HG03135 (cell line): ENCODE data around the gene BCKDHA.
"Not testable (repeated sequence)": the region's sequence is repeated elsewhere in the genome, so short reads cannot be mapped to it uniquely, and the experiment has no call there.

Experiments
- ATAC-seq: cut with Tn5 transposase; IDR thresholded peaks from one replicate; pipeline ENCODE4 v1.9.1; 2021; ENCODE audit warnings: mild to moderate bottlenecking, moderate library complexity; ENCODE audit not compliant: unreplicated experiment

Gene BCKDHA

GRCh38 chr19:41442473-41443355 lies 45.1 kb downstream of the BCKDHA start, which contains the start of gene ERICH4:
TSS of gene ERICH4 (plus strand) at chr19:41443156. CDS start at chr19:41443170, 14 bp downstream.
- ATAC-seq, result no peak

GRCh38 chr19:41443813-41444455 lies 46.3 kb downstream of the BCKDHA start:
- no peak for ATAC-seq

GRCh38 chr19:41445575-41445974 lies 48.0 kb downstream of the BCKDHA start:
- ATAC-seq, result no peak

- no peak for ATAC-seq
Measured at GRCh38 chr19:41447732-41448332, 50.2 kb downstream of the BCKDHA start.

- ATAC-seq, result no peak
Measured at GRCh38 chr19:41449079-41449864, 51.7 kb downstream of the BCKDHA start.

GRCh38 chr19:41449865-41450178 lies 52.2 kb downstream of the BCKDHA start:
- no peak for ATAC-seq

GRCh38 chr19:41452584-41453275 lies 55.1 kb downstream of the BCKDHA start:
- no peak for ATAC-seq

GRCh38 chr19:41455936-41456335 lies 58.3 kb downstream of the BCKDHA start:
- no peak for ATAC-seq

GRCh38 chr19:41456342-41456918 lies 58.8 kb downstream of the BCKDHA start:
- no peak for ATAC-seq

- ATAC-seq, result peak; percentile 85
Measured at GRCh38 chr19:41457241-41457640, 59.6 kb downstream of the BCKDHA start.

GRCh38 chr19:41462497-41462896 lies 64.9 kb downstream of the BCKDHA start:
- no peak for ATAC-seq

- not testable (repeated sequence) for ATAC-seq
Measured at GRCh38 chr19:41463257-41464256, 65.9 kb downstream of the BCKDHA start.
